ENCODE data around the gene AKAP12.

The AKAP12 gene

GRCh38 chr6:151239603-151240035 is at the start of gene AKAP12:
Gene AKAP12, plus strand, starts transcription at chr6:151239967. Its CDS starts 596 bp downstream, at chr6:151240563.
- in situ Hi-C loops (cut with MboI; ENCODE audit: low sequenced_read_pairs), result no loop called here

GRCh38 chr6:151191527-151191926 is 48.2 kb upstream of the AKAP12 start:
- in situ Hi-C loops (cut with MboI; ENCODE audit: low sequenced_read_pairs), result no loop called here

GRCh38 chr6:151196555-151196954 is 43.2 kb upstream of the AKAP12 start:
- in situ Hi-C loops (cut with MboI; ENCODE audit: low sequenced_read_pairs), result no loop called here

GRCh38 chr6:151197556-151197955 is 42.2 kb upstream of the AKAP12 start:
- in situ Hi-C loops (cut with MboI; ENCODE audit: low sequenced_read_pairs), result no loop called here

- in situ Hi-C loops (cut with MboI; ENCODE audit: low sequenced_read_pairs), result no loop called here
Measured at GRCh38 chr6:151199991-151200390, 39.8 kb upstream of the AKAP12 start.

- in situ Hi-C loops (cut with MboI; ENCODE audit: low sequenced_read_pairs), result no loop called here
Measured at GRCh38 chr6:151205721-151206600, 33.8 kb upstream of the AKAP12 start.

- in situ Hi-C loops (cut with MboI; ENCODE audit: low sequenced_read_pairs), result no loop called here
Measured at GRCh38 chr6:151207674-151208073, 32.1 kb upstream of the AKAP12 start.

GRCh38 chr6:151209071-151209831 is 30.5 kb upstream of the AKAP12 start:
- in situ Hi-C loops (cut with MboI; ENCODE audit: low sequenced_read_pairs), result no loop called here

- in situ Hi-C loops (cut with MboI; ENCODE audit: low sequenced_read_pairs), result no loop called here
Measured at GRCh38 chr6:151211075-151211474, 28.7 kb upstream of the AKAP12 start.

- in situ Hi-C loops (cut with MboI; ENCODE audit: low sequenced_read_pairs), result no loop called here
Measured at GRCh38 chr6:151213352-151213751, 26.4 kb upstream of the AKAP12 start.

- in situ Hi-C loops (cut with MboI; ENCODE audit: low sequenced_read_pairs), result no loop called here
Measured at GRCh38 chr6:151215999-151216398, 23.8 kb upstream of the AKAP12 start.

GRCh38 chr6:151216804-151217203 is 23.0 kb upstream of the AKAP12 start:
- in situ Hi-C loops (cut with MboI; ENCODE audit: low sequenced_read_pairs), result no loop called here

GRCh38 chr6:151219192-151219591 is 20.6 kb upstream of the AKAP12 start:
- in situ Hi-C loops (cut with MboI; ENCODE audit: low sequenced_read_pairs), result no loop called here

- in situ Hi-C loops (cut with MboI; ENCODE audit: low sequenced_read_pairs), result no loop called here
Measured at GRCh38 chr6:151224076-151224475, 15.7 kb upstream of the AKAP12 start.

GRCh38 chr6:151225919-151226318 is 13.8 kb upstream of the AKAP12 start:
- in situ Hi-C loops (cut with MboI; ENCODE audit: low sequenced_read_pairs), result no loop called here

GRCh38 chr6:151228788-151229400 is 10.9 kb upstream of the AKAP12 start:
- in situ Hi-C loops (cut with MboI; ENCODE audit: low sequenced_read_pairs), result no loop called here

GRCh38 chr6:151229401-151230276 is 10.1 kb upstream of the AKAP12 start:
- in situ Hi-C loops (cut with MboI; ENCODE audit: low sequenced_read_pairs), result no loop called here

GRCh38 chr6:151230277-151230577 is 9.5 kb upstream of the AKAP12 start:
- in situ Hi-C loops (cut with MboI; ENCODE audit: low sequenced_read_pairs), result no loop called here

- in situ Hi-C loops (cut with MboI; ENCODE audit: low sequenced_read_pairs), result no loop called here
Measured at GRCh38 chr6:151232899-151233298, 6.9 kb upstream of the AKAP12 start.

- in situ Hi-C loops (cut with MboI; ENCODE audit: low sequenced_read_pairs), result no loop called here
Measured at GRCh38 chr6:151233731-151234130, 6.0 kb upstream of the AKAP12 start.
